Testis (tissue), 2 donors: ENCODE data around the gene SLC34A1.

ENCODE experiments used
- POLR2A ChIP-seq: fragments of 450-650 bp; IDR thresholded peaks from one replicate; pipeline ENCODE4 v1.6.1; 2017; ENCODE audit warnings: antibody characterized with exemption, mild to moderate bottlenecking, moderate library complexity
- TF ChIP-seq, protein P1 (sequence below), 3 experiments: fragments of 450-650 bp in 2 of 3; fragments of 200-600 bp in 1 of 3; sonication (generic) in 1 of 3; IDR thresholded peaks; one replicate each; pipeline ENCODE4 v1.5.1; 2016 to 2019; ENCODE audit warnings: antibody characterized with exemption in 3 of 3, mild to moderate bottlenecking in 2 of 3, moderate library complexity in 1 of 3

DNA sequence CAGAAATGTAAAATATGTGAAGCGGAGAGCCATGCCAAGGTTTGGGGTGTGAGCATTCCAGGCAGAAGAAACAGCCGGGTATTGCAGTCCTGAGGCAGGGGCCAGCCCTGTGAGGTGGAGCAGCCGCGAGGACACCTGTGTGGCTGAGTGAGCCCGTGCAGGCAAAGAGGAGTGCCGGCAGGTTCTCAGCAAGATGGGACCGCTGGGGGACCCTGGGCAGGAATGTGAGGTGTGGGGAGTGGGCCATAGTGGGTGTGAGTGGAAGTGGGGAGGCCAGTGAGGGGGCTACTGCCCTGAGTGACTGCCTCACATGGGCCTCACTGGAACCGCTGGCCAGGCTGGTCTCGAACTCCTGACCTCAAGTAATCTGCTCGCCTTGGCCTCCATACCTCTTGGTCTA is 54.2 kb downstream of the SLC34A1 start:
- TF ChIP-seq POLR2A, result no peak
- TF ChIP-seq, protein P1, sequence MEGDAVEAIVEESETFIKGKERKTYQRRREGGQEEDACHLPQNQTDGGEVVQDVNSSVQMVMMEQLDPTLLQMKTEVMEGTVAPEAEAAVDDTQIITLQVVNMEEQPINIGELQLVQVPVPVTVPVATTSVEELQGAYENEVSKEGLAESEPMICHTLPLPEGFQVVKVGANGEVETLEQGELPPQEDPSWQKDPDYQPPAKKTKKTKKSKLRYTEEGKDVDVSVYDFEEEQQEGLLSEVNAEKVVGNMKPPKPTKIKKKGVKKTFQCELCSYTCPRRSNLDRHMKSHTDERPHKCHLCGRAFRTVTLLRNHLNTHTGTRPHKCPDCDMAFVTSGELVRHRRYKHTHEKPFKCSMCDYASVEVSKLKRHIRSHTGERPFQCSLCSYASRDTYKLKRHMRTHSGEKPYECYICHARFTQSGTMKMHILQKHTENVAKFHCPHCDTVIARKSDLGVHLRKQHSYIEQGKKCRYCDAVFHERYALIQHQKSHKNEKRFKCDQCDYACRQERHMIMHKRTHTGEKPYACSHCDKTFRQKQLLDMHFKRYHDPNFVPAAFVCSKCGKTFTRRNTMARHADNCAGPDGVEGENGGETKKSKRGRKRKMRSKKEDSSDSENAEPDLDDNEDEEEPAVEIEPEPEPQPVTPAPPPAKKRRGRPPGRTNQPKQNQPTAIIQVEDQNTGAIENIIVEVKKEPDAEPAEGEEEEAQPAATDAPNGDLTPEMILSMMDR (IDR thresholded peaks at IDR 0.05), result no peak
